ENCODE results near the gene CTF1.

CTF1 gene

DNA sequence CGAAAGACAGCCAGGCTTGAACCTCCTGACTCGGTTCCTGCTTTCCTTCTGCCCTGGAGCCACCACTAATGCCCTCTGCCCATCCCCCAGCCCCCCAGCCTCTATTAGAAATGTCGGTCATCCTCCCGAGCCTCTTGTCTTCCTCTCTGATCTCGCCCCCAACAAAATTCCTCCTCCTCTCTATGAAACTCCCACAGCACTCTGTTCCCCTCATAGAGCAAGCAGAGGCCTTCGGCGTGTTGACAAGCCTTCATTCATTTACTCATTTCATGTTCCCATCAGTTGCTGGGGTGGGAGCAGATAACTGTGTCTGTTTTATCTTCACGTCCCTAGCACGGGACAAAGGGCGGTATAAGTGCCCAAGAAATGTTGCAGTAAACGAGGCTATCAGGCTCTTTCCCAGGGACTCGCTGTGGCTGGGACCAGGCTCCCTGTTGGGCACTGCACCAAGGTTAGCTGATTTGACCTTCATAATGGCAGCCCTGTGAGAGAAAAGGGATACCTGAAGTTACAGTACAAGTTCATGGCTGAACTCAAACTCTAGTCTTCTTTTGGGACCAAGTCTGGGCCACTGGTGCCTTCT lies 34.7 kb downstream of the CTF1 start:
- no peak for DNase-seq (ENCODE audit: low read depth)

DNA sequence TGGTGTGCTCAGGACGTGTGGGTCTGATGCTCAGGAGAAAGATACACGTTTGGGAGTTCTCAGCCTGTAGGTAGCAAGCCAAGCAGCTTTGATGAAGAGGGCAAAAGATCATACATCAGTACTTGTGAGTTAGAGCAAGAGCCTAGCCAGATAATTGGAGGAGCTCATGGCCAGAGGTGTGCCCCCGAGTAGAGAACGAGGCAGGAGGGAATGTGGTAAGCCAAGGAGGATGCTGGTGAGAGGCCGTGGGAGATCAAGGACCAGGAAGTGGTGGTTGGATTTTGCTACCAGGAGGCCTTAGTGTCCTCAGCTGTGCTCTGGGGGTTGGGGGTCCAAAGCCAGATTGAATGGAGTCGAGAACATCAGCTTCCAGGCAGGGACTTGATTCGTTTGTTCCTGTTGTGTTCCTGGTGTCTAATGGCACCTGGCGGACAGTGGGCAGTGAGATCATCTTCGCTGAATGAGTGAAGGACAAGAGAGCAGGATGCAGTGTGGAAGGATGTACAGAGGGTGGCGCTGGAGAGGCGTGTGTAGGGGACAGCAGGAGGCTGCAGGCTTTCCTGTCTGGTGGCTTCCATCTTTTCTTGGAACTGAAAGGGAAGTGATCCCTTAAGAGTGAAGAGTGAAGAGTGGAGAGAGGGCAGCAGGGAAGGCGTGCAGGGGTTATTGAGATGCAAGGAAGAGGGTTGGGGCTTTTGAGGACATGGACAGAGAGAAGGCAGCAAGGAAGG lies 38.6 kb downstream of the CTF1 start:
- DNase-seq (ENCODE audit: low read depth) = peak; percentile 63

DNA sequence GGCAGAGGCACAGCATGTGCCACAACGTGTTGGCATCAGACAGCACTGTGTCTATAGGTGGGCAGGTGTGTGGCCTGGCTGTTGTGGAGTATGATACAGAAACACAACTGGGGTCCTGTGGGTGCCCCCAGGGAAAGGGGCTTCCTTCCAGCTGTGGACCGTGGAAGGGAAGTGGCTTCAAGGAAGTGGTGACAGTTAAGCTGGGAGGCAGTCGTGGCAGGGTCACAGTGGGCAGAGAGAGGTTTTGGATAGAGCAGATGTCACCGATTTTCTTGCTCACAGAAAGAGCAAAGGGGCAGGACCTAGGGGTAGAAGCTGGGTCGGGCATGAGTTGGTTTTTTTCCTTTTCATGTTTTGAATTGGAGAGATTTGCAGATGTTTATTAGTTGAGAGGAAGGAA lies 41.3 kb downstream of the CTF1 start:
- no peak for DNase-seq (ENCODE audit: low read depth)

DNA sequence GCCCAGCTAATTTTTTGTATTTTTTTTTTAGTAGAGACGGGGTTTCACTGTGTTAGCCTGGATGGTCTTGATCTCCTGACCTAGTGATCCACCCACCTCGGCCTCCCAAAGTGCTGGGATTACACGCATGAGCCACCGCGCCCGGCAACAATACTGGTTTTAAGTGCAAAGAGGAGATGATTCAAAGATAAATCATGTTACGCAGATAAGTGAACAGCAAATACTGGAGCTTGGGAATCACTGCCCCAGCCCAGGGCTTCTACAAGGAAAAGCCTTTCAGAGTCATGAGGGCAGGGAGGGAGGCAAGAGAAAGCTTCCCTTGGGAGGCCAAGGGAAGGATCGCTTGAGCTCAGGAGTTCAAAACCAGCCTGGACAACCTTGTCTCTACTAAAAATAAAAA lies 43.2 kb downstream of the CTF1 start:
- peak; percentile 65 for DNase-seq (ENCODE audit: low read depth)

DNA sequence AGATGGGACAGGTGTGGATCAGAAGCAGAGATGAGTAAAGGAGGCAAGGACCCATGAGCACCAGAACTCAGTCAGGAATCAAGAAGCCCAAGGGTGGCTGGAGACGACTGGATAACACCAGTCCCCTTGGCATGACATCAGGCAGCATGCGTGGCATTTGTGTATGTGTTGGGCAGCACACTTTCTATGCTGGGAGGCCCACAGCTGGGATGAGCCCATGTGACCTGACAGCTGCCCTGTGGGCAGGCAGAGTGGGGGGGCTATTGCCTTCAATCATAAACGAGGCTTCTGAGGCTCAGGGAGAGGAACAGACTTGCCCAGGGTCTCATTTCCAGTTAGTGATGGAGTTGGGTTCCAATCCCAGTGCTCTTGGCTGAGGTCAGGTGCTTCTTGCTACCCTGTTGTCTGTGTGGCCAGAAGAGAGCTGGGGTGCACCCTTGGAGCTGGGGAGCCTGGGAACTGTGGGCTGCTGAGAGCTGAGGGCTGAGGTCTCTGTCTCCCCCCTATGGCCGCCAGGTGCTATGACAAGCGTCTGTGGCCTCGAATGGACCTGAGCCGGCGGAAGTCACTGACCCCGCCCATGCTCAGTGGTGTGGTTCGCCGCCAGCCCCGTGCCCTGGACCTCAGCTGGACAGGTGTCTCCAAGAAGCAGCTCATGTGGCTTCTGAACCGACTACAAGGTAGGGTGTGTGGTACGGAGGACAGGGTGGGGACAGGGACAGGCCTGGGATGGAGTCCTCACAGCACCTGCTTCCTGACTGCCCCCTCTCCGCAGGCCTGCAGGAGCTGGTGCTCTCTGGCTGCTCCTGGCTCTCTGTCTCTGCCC lies 45.4 kb downstream of the CTF1 start:
- DNase-seq (ENCODE audit: low read depth) = peak; percentile 82

DNA sequence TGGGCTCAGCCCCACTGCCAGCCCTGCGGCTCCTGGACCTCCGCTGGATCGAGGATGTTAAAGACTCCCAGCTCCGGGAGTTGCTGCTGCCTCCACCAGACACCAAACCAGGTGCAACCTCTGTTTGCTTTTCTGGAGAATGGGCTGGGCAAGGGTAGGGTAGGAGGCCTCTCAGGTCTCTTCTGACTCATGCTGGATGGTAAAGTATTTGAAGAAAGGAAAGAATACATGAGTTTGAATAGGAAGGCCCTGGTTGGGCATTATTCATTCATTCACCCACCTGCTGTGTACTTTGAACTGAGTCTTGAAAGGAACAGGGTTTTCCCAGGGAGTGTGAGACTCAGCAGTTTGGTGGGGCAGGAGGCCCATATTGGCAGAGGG lies 46.0 kb downstream of the CTF1 start:
- no peak for DNase-seq (ENCODE audit: low read depth)

DNA sequence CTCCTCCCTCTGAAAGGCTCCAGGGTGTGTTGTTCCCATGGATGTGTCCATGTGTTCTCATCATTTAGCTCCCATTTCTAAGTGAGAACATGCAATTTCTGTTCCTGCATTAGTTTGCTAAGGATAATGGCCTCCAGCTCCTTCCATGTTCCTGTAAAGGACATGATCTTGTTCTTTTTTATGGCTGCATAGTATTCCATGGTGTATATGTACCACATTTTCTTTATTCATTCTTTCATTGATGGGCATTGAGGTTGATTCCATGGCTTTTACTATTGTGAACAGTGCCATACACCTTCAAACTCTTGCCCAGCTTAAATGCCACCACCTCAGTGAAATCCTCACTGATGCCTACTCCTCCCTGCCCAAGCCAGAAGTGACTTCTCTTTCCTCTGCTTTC lies 47.9 kb downstream of the CTF1 start:
- DNase-seq (ENCODE audit: low read depth) = no peak

DNA sequence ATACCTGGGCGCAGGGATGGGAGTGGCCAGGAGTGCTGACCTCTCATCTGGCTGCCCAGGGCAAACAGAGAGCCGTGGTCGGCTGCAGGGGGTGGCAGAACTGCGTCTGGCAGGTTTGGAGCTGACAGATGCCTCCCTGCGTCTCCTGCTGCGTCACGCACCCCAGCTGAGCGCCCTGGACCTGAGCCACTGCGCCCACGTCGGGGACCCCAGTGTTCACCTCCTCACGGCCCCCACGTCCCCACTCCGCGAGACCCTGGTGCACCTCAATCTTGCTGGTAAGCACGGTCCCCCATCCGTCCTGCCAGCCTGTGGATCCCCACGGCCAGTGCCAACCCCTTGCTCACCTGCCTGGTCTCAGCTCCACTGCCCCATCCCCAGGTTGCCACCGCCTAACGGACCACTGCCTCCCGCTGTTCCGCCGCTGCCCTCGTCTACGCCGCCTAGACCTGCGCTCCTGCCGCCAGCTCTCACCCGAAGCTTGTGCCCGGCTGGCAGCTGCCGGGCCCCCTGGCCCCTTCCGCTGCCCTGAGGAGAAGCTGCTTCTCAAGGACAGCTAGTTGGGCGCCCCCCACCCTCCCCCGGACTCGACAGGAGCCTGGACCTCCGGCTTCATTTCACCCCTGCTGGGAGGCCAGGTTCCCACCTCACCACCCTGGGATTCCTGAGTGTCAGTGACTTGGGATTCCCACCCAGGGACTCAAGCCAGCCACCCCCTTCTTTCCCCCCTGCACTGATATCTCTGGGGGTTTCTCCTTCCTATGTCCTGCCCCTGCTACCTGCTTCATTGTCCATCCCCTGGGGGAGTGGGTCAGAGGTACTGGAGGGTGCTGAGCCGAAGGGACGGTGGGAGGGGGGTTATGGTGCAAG lies 50.5 kb downstream of the CTF1 start:
- no peak for DNase-seq (ENCODE audit: low read depth)

DNA sequence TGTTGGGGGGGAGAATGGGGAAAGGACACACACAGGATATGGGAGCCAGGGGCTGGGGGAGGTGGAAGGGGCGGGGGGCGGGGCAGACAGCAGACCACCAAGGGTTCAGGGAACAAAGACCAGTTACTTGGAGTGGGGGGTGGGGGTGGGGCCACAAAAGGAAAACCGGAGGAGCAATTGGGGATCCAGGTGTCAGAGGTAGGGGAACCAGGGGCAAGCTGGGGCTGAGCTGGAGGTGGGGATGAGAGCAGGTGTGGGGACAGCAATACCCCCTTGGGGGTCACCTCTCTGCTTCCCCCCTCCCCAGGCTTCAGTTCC lies 51.1 kb downstream of the CTF1 start:
- no peak for DNase-seq (ENCODE audit: low read depth)

DNA sequence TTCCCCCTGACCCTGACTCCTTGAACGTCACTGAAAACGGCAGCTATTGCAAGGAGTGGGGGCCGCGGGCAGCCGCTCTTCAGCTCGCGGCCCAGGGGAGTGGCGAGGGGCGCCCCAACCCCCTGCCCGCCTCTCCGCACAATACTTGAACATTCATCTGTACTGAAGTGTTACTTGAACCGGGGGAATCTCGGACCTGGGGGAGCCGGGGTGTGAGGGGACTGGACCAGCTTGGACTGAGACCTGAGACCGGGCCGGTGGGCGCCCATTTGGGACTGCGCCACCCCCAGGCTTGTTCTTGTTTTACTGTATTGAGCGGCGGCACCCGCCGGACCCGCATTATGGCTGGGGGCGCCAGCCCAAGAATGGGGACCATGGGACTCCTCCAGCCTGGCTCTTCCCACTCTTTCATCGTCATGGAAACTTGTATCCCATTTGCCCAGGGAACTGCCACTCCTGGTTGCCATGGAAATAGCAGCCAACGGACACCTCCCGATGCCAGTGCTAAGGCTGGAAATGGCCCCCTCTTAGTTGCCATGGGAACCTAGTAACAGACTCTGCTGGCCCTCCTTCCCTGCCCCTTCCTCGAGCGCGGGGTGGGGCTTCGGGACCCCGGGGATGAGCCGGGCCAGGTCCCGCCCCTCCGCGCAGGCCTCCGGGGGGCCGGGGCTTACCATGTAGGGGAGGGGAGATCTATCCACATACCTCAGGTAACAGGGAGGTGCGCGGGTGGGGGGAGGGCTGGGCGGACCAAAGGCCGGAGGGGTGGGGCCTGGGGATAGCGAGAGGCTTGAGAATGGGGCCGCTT lies 51.6 kb downstream of the CTF1 start:
- DNase-seq (ENCODE audit: low read depth) = peak; percentile 99

DNA sequence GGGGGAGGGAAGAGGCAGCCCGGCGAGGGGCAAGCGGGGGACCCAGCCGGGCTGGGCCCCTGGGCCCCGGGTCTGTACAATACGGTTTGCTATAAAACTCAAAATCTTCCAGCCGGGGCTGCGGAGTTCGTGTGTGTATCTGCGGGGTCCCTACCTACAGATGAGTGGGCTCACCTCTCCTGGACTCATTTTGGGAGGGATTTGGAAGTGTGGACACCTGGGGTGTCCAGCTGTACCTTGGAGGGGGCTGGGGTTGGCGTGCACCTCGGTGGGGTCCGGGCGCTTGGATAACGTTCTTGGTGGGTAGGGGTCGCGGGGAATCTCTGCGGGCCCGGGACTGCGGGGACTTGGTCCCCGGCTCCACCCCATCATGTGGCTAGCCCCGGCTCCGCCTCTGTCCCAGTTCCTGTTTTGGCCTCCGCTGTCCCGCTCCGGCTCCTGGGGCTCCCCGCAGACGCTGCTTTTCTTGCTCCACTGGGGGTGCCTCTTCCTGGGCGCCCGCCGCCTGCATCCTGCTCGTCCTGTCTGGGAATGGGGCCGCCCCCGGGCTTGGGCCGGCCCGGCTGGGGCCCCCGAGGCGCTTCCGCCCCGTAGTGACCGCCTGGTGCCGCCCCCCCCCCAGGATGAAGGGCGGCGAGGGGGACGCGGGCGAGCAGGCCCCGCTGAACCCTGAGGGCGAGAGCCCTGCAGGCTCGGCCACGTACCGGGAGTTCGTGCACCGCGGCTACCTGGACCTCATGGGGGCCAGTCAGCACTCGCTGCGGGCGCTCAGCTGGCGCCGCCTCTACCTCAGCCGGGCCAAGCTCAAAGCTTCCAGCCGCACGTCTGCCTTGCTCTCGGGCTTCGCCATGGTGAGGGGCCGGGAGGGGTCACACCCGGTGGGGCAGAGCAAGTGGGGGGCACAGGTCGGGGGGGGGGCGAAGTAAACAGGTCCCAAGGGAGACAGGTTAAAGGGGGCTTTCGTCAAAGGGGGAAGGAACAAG lies 52.5 kb downstream of the CTF1 start, which contains the start of gene ORAI3:
ORAI3 (plus strand) TSS at position 402 of the 983 bp plus-strand sequence; CDS start at position 624, 222 bp downstream.
- peak; percentile 80 for DNase-seq (ENCODE audit: low read depth)

DNA sequence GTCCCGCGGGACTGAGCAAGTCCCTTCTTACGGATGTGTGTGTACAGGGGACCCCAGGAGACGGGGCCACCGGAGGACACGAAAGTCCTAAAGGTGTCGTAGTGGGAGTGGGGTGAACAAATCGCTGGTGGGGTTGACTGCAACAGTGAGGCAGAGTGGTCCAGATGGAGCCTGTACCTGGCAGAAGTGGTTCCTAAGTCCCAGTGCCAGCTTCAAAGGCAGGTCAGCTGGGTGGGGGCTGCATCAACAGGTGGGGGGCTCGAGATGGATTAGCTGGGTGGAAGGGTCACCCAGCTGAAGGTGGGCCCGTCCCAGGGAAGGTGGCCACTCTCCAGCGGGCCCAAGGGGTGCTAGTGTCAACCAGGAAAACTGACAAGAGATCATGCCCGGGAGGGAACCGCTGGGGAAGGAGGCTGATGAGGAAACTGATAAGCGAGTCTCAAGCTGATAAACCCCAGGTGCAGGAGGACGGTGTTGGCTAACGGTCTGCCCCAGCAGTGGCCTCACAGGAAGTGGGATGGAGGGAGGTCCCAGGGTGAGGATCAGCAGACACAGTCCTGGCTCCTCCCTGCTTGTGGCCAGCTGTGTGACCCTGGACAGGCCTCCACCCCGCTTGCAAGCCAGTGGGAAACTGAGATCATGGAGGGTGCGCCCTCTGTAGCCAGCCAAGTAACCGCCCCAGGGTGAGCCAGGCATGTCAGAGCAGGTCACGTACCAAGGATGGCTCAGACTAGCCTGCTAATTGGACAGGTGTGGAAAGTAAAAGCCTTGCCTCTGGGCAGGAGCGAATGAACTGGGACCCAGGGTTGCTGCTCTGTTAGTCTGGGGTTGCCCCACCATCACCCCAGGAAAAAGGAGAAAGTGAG lies 53.5 kb downstream of the CTF1 start:
- peak; percentile 89 for DNase-seq (ENCODE audit: low read depth)

DNA sequence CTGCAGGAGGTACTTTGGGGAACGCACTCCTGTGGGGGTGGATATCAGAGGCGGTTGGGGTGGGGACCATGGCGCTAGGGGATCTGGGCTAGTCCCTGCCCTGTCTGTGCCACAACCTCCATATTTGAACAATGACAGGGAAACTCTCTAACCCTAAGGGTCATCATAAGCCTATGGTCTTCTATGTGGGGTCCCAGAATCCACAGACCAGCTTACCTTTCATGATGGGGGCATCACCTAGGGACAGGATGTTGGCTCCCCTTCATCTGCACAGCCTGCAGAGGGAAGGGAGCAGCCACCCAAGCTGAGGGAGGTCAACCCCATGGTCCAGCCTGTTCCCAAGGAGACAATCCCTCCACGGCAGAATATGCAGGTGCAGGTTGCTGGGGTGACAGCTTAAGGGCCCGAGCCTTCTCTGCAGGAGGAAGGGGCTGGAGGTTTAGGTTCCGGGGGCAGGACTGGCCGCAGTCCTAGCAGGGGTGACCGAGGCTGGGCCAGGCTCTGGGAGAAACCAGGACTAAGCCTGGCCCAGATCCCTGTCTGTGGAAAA lies 54.2 kb downstream of the CTF1 start:
- no peak for DNase-seq (ENCODE audit: low read depth)

DNA sequence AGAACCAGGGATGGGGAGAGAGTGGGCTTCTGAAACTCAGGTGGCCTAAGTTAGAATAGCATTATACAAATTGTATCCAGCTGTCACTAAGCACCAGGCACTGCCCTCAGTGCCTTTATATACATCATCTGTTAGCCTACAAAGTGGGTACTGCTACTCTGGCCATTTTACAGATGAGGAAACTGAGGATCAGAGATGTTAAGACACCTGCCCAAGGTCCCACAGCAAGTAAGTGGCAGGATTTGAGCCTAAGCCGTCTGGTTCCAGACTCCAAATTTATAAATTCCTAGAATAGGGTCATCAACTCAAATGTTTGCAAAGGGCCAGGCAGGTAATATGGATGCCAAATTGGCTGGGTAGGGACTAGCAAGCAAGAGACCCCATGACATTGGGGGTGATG lies 54.8 kb downstream of the CTF1 start:
- no peak for DNase-seq (ENCODE audit: low read depth)

DNA sequence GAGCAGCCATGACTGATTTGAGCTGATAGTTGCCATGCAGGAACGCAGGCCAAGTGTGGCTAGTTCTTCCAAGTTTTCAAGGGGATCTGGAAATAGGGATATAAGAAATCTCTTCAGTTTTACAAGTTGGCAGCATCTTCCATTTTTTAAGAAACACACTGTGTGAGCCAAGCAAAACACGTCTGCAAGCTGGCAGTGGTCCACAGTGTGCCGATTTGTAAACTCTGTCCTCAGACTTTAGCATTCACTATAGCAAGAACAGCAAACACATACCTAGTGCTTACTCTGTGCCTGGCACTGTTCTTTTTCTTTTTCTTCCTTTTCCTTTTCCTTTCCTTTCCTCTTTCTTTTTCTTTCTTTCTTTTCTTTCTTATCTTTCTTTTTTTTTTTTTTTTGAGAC lies 55.3 kb downstream of the CTF1 start:
- no peak for DNase-seq (ENCODE audit: low read depth)

DNA sequence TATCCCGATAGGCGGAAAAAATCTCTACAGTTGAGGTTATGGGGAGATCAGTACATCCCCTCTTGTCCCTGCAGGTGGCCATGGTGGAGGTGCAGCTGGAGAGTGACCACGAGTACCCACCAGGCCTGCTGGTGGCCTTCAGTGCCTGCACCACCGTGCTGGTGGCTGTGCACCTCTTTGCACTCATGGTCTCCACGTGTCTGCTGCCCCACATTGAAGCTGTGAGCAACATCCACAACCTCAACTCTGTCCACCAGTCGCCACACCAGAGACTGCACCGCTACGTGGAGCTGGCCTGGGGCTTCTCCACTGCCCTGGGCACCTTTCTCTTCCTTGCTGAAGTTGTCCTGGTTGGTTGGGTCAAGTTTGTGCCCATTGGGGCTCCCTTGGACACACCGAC lies 56.7 kb downstream of the CTF1 start:
- no peak for DNase-seq (ENCODE audit: low read depth)
